HG03378 (cell line): ENCODE results near the gene GREB1L.
"Not testable (repeated sequence)": the region's sequence is repeated elsewhere in the genome, so short reads cannot be mapped to it uniquely, and the experiment has no call there.

Experiments used
- ATAC-seq: cut with Tn5 transposase; IDR thresholded peaks from one replicate; pipeline ENCODE4 v1.9.1; 2021; ENCODE audit warnings: mild to moderate bottlenecking, moderate library complexity; ENCODE audit not compliant: unreplicated experiment

GREB1L gene

DNA sequence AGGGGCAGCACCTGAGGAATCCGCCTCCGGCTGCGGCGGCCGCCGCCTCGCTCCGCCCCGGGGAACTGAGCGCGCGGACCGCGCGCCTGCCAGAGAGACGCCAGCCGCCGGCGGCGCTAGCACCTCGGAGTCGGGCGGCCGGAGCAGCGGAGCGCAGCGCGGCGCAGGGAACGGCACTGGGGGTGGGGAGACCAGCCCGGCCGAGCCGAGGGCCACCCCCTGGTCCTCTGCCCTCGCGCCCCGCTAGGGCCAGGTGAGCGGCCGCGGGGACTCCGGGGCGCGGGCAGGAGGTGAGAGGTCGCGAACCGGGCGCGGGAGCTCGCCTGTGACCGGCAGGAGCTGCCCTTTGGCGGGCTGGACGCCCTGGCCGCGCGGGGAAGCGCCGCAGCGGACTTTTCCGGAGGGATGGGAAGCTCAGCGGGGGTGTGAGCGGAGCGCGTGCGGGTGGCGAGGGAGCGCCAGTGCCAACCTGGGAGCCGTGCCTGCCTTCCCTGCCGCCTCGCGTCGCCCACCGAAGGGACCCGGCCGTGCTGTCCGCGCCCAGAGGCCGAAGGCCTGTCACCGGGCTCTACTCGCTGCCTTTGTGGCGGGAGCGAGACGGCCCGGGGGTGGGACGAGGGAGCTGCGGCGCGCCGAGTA is at the start of gene GREB1L:
GREB1L (plus strand) TSS at position 92 of the 639 bp plus-strand sequence. CDS start 141,287 bp downstream, outside the sequence.
- ATAC-seq = no peak

DNA sequence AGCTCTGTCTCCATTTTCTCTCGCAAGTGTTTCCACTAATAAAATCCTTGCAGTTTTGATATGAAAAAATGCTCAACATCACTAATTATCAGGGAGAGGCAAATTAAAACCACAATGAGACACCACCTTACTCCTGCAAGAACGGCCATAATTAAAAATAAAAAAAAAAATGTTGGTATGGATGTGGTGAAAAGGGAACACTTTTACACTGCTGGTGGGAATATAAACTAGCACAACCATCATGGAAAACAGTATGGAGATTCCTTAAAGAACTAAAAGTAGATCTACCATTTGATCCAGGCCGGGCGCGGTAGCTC is 49.8 kb upstream of the GREB1L start:
- no peak for ATAC-seq

DNA sequence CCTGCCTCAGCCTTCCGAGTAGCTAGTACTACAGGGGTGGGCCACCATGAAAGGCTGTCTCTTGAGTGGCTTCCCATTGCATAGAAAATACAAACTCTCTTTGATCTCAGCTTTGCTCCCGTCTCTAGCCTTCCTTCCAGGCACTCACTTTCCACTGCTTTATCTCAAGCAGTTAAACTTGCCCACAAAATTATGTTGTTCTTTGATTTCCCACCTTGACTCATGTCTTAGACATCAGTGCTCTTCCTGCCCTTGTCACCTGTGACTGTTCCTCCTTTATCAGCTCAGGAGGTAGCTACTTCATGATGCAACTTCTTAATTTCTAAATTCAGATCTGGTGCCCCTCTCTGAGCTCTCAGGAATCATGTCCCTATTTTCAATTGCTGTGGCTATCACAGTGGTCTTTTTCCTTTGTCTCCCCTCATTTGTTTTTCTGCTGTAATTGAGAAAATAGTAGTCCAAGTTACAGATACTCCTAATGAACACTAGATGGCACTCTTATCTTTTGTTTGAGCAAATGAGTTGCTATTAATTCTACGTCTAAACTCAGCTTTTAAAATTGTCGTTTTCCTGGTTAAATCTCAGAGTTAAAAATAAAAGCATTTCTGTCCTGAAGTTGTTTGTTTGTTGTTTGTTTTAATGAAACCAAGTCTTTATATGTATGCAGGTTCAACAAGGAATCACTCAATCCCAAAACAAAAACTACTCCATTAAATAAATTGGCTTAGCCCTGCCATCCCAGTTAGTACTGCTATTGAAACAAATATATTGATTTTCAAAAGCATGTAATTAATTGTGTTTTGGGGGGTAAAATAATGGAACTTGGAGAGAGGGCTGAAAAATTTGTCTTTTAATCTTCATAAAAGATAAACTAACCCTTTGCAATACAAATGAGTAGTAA is 46.9 kb upstream of the GREB1L start:
- peak; percentile 58 for ATAC-seq

- no peak for ATAC-seq
These were observed 45.6 kb upstream of the GREB1L start for GRCh38 chr18:21196426-21196825.

- no peak for ATAC-seq
These were observed 38.9 kb upstream of the GREB1L start for GRCh38 chr18:21203126-21203525.

DNA sequence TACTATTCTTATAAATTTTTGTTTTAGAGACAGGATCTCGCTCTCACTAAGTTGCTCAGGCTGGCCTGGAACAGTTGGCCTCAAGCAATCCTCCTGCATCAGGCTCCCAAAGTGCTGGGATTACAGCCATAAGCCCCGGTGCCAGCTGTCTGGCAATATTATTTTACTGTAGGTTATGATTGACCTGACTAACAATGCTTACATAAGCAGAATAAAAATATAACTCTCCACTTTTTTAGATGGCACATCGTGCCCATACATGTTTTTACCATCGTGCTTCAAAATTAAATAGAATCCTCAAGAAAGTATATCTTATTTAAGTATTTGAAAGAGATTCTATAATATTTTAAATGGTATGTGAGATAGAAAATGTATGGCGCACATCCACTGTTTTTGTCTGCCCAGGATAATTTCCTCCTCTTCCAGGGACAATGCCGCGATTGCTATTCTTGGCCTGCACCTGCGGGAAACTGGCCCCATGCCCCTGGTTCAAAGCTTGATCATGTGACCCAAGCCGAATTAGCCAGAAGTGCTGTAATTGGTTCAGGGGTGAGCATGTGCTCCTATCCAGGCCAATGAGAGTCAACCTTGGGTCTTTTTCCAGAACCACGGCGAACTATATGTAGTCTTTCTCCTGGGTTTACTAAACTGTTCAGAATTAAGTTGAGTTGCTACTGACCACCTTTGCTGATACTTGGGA is 38.3 kb upstream of the GREB1L start:
- no peak for ATAC-seq

DNA sequence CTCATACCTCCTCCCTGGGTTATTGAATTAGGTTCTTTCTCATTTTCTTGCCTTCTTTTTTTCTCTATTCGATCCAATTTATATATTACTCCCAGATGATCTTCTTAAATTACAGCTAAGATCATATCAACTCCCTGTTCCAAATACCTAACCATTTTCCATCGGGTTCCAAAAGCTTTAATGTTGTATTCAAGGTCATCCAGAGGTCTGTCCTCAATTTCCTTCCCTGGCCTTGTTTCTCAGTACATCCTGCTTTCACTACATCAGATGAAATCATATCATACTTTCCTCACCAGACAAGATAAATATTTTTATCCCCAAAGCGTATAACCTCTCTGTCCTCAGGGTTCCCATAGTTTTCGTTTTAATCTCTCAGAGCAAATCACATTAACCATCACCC is 36.3 kb upstream of the GREB1L start:
- no peak for ATAC-seq

DNA sequence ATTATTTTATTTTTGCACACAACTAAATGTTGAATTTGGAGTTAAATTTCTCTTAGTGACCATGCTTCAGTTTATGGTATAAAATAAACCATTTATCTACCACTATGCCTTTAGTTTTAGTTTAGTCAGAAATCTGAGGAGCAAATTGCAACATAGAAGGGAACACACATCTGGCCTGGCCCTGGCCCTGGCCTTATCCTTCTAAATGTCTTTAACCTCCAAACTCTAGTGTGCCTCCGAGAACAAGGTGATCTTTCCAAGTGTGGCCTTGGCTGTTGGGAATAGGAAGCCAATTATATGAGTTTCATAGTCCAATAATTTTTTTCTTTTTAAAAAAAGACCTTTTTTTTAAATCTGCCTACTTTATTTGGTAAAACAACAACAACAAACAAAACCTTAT is 31.8 kb upstream of the GREB1L start:
- ATAC-seq = no peak

GRCh38 chr18:21210784-21211183 is 31.2 kb upstream of the GREB1L start:
- ATAC-seq = no peak

- ATAC-seq = not testable (repeated sequence)
These were observed 27.6 kb upstream of the GREB1L start for GRCh38 chr18:21214409-21214808.

- no peak for ATAC-seq
These were observed 26.5 kb upstream of the GREB1L start for GRCh38 chr18:21215490-21215889.

DNA sequence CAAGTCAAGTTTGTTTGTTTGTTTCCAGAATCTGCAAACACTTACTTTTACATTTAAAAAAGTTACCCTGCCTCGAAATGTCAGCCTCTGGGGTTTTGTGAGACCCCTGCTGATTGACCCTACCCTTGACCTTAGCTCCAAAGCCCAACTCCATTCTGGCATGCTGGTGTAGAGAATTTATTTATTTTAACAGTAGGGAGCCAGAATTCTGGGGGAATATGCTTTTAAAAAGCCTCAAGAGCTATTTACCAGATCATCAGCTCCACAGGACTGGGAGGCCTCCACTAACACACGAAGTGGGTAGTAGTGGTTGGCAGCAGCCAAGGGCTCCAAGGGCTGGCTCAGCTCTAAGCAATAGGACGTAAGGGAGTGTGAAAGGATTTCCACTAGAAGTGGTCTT is 23.2 kb upstream of the GREB1L start:
- ATAC-seq = no peak

GRCh38 chr18:21230436-21230835 is 11.6 kb upstream of the GREB1L start:
- ATAC-seq = no peak

- no peak for ATAC-seq
These were observed 557 bp upstream of the GREB1L start for GRCh38 chr18:21241301-21242048.

DNA sequence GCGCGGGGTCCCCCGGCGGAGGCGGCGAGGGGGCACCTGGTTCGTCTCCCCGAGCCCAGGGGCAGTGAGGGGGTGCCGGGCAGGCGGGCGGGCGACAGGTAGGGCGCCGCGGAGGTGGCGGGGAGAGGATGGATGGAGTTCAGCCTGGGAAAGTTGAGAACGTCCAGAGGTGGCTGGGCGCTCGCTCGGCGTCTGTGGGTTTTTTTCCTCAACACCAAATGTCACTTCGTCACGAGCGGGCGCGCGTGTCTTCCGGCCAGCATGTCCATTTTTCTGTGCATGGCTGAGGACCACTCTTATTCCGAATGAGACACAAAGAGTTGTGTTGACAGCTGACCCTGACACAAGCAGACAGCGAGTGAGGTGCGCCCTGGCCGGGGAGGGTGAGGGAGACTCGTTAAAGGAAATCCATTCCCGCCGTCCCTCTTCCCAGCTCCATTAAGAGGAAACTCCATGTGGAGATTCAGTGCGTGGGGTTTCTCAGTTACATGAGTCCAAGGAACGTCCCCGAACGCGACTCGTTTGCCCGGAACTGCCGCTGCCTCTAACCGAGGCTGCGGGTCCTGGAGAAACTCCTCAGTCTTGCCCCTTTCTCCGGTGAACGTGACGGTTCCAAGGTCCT is 859 bp downstream of the GREB1L start:
- no peak for ATAC-seq

- no peak for ATAC-seq
These were observed 12.5 kb downstream of the GREB1L start for GRCh38 chr18:21254576-21254975.

DNA sequence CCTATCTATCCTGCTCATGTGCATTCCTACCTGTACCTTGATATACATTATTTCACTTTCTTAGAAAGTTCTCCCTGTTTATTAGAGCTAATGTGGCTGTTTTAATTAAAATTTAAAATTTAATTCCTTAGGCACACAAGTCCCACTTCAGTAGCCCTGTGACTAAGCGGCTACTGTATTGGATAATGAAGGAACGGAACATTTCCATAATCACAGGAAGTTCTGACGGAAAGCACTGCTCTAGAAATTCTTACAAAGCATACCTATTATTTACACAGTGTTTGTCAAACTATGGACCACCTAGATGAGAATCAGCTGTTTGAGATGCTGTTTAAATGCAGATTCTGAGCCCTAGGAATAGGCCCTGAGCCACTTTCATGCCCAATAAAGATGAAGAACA is 13.2 kb downstream of the GREB1L start:
- no peak for ATAC-seq

DNA sequence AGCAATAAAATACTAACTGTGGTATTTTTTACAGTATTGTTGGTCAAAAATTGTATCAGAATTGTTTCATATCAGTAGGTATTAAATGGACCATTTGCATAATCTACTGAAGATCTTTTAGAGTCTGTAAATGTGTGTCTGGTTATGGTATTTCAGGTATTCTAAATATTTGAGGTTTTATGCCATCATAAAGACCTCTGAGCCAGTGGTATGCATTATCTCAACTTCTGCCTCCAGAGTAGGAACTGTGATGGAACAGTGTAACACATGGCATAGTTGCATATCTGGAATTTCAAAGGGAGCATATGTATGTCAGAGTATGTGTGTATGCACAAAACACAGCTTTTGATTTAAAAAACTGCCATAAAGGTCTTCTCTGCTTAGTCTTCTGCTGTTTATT is 15.4 kb downstream of the GREB1L start:
- no peak for ATAC-seq

DNA sequence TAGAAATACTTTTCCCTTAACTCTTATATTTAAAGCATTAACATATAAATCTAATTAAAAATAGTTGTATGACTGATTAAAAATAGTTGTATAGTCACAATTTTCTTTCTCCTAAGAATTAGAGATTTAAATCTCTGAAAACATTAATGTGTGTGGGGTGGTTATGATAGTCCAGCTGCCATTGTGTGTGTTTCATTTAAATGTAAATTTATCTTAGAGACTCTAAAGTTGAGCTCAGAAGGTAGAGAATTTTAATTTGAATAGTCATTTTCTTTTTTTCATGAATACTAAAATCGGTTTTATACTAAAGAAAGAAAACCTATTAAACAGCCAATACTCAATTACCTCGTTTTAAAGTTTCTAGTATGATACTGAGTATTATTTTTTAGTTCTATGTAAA is 18.6 kb downstream of the GREB1L start:
- ATAC-seq = no peak

DNA sequence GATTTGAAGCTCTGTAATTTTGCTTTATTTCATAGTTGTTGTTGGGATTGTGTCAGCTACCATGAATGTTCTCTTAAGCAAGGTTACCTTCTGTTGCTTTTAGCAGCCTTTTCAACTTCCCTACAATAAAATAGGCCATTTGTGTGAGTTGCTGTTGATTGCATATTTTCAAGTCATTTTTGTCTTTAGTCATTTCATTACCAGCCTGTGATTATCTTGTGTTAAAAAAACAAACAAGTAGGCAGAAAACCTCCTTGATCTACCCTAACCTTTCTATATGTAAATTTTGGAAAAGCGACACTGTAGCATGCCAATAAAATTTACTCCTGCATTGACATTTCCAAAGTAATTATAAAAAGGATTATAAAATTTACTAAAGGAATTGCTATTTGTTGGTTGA is 19.3 kb downstream of the GREB1L start:
- ATAC-seq = no peak

DNA sequence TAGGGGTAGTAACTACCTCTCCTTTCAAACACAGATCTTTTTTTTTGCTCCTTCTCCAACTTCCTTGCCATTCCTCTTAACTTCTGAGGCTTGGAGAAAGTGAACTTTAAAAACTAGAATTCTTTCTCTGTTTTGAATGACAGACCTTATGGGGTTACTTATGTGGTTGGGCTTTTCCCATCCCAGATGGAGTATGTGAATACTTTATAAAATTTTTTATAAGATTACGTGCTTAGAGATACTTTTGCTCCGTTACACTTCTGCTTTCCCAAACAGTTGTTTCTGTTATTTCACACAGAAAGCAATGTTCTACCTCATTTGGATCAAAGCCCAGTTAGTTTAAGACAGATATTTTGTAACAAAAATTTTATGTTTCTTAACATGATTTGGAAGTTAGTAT is 20.2 kb downstream of the GREB1L start:
- no peak for ATAC-seq
